Muscle layer of duodenum (tissue), 2 donors: ENCODE data around the gene ZFPL1.

Experiments used
- H3K27ac ChIP-seq: one replicate; pipeline ENCODE4 v1.7.0; 2013; ENCODE audit warnings: mild to moderate bottlenecking, low read length
- H3K27me3 ChIP-seq: one replicate; pipeline ENCODE4 v1.7.0; 2013; ENCODE audit warnings: low read depth, mild to moderate bottlenecking, control low read depth, low read length
- H3K36me3 ChIP-seq, 2 donors: one replicate each; pipeline ENCODE4 v1.7.0; 2013; ENCODE audit warnings: low read length in 2 of 2, control low read depth in 1 of 2, mild to moderate bottlenecking in 1 of 2; ENCODE audit not compliant: insufficient read depth in 2 of 2, control insufficient read depth in 1 of 2
- H3K4me1 ChIP-seq, 2 donors: one replicate each; pipeline ENCODE4 v1.7.0; 2013; ENCODE audit warnings: low read length in 2 of 2, mild to moderate bottlenecking in 2 of 2, control low read depth in 1 of 2, moderate library complexity in 1 of 2; ENCODE audit not compliant: insufficient read depth in 2 of 2, control insufficient read depth in 1 of 2
- H3K4me3 ChIP-seq, 2 donors: one replicate each; pipeline ENCODE4 v1.7.0; 2013; ENCODE audit warnings: low read length in 2 of 2, low read depth in 1 of 2, mild to moderate bottlenecking in 1 of 2
- H3K9me3 ChIP-seq, 2 donors: one replicate each; pipeline ENCODE4 v1.7.0; 2013; ENCODE audit warnings: low read length in 2 of 2, control low read depth in 1 of 2, mild to moderate bottlenecking in 1 of 2; ENCODE audit not compliant: control insufficient read depth in 1 of 2
- donor health status: healthy.

Gene ZFPL1

DNA sequence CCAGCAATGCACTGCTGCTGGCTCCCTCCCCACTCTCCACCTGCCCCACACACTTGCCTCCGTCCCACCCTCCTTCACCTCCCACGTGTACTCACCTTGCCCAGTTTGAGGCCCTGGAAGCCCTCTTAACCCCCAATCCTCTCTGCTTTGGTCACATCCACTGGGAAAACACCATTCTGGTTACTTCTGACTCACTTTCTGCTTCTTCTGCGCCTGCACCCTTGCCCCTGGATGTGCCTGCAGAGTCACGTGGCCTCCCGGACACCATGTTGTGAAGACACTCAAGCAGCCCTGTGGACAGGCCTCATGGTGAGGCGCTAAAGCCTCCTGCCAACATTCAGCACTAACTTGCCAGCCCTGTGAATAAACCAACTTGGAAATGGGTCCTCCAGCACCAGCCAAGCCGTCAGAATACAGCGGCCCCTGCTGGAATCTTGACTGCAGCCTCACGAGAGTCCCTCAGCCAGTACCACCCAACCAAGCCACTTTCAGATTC lies 23.1 kb upstream of the ZFPL1 start:
- no peaks in the 10 kb centered on the region for H3K9me3 ChIP-seq
- H3K27ac ChIP-seq, result no peak overlapping the region

DNA sequence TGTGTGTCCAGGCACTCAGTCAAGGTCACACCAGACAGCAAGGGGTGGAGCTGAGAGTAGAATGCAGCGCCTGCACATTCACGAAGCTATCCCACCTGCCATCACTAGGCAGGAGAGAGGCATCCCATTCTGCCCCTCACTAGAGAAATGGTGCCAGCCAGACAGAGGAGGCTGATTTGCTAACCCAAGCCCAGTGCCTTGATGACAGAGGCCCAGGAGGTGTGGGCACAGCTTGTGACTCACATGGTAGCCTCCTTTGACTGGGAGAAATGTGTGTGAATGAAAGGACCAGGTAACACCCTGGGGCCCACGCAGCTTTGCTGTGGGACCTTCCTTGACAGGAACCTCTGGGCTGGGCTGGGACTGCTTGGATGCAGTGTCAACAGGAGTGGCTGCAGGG lies 20.5 kb upstream of the ZFPL1 start:
- no peak overlapping the region for H3K27ac ChIP-seq
- no peaks in the 10 kb centered on the region for H3K27me3 ChIP-seq
- H3K4me3 ChIP-seq, result no peak overlapping the region
- no peaks in the 10 kb centered on the region for H3K36me3 ChIP-seq
- no peaks in the 10 kb centered on the region for H3K4me1 ChIP-seq
- no peaks in the 10 kb centered on the region for H3K9me3 ChIP-seq

More for the DNA sequence above, 23.1 kb upstream of the ZFPL1 start:
- H3K27me3 ChIP-seq, result no peaks in the 10 kb centered on the region
- H3K4me3 ChIP-seq, result no peak overlapping the region
- H3K36me3 ChIP-seq, result no peaks in the 10 kb centered on the region
- H3K4me1 ChIP-seq, result no peaks in the 10 kb centered on the region

DNA sequence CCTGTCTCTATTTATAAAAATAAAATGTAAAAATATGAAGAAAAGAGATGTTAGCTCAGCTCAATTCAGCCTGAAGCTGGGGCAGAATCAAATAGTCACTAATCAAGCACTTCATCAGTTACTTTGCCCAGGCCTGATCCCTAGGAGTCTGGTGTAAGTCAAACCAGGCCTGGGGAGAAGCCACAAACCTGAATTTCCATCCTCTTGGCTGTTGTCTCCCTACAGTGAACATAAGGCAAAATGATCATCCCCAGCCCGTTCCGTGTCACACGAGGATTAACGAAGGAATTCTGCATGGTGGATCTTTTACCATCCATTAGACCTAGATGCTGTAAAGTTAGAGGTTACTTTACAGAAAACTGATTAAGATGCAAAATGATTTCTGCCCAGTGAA lies 19.2 kb upstream of the ZFPL1 start:
- Histone ChIP-seq H3K4me1 (no peaks in the 10 kb centered on the region), H3K4me3 (no peak overlapping the region), H3K27ac (no peak overlapping the region), H3K27me3 (no peaks in the 10 kb centered on the region), H3K9me3 (no peaks in the 10 kb centered on the region), H3K36me3 (no peaks in the 10 kb centered on the region)

DNA sequence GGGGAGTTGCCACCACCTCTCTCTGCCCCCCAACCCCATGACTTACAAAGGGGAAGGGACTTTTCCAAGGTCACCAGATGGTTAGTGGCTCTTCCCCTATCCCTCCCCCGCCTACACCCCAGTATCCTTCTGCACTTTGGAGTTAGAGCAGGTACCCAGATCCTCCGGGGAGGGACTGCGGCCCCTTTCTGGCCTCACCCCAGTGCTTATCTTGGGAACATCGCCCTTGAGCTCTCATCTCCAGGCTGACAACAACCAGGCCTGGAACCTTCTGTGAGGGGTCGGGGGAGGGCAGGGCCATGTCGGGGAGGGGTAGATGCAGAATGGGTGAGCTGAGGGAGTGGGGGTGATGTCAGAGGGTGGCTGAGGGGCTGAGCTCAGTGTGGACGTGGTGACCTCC lies 18.2 kb upstream of the ZFPL1 start:
- no peaks in the 10 kb centered on the region for H3K4me1 ChIP-seq

DNA sequence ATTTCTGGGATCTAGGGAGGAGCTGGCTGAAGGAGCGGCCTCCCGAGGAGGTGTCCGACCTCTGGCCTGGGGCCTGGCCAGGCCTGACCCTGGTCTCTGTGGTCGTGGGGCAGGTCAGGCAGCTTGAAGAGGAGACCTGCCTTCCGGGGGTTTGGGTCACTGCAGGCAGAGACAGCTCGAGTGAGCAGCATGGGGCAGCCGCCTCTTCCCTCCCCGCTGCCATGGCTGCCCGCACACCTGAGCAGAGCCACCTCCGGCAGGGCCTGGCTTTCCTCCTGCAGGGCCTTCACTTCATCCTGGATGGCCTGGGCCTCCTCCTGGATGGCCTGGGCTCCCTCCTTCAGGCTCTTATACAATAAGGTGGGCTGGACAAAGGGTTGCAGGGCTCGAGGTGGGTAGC lies 17.7 kb upstream of the ZFPL1 start:
- Histone ChIP-seq H3K9me3 (no peaks in the 10 kb centered on the region), H3K36me3 (no peaks in the 10 kb centered on the region), H3K4me3 (no peak overlapping the region), H3K4me1 (no peaks in the 10 kb centered on the region), H3K27ac (no peak overlapping the region), H3K27me3 (no peaks in the 10 kb centered on the region)

More for the DNA sequence above, 18.2 kb upstream of the ZFPL1 start:
- H3K9me3 ChIP-seq, result no peaks in the 10 kb centered on the region
- H3K27ac ChIP-seq, result no peak overlapping the region
- H3K4me3 ChIP-seq, result no peak overlapping the region
- H3K36me3 ChIP-seq, result no peaks in the 10 kb centered on the region
- no peaks in the 10 kb centered on the region for H3K27me3 ChIP-seq

DNA sequence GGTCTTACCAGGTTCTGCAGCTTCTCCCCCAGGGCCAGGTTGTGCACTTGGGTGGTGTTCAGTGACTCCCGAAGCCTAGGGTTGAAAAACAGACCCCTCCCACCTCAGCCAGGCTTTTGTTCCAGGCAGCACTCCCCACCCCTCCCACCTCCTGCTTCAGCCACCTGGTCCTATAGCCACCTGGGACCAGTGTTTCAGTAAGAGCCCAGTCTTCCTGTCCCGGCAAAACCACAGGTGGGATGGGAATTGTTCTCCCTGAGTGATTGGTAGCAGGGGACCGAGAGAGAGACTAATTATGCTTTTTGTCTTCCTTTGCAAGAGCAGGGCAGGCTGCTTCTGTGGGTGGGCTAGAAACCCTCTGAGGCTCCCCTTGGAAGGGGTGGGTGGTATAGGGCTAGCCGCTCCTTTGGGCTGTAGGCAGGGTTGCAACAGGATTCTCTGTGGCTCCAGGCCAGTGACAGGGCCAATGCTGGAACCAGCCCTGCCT lies 17.2 kb upstream of the ZFPL1 start:
- Histone ChIP-seq H3K4me3 (no peak overlapping the region), H3K9me3 (no peaks in the 10 kb centered on the region), H3K27me3 (no peaks in the 10 kb centered on the region), H3K4me1 (no peaks in the 10 kb centered on the region), H3K36me3 (no peaks in the 10 kb centered on the region), H3K27ac (no peak overlapping the region)

DNA sequence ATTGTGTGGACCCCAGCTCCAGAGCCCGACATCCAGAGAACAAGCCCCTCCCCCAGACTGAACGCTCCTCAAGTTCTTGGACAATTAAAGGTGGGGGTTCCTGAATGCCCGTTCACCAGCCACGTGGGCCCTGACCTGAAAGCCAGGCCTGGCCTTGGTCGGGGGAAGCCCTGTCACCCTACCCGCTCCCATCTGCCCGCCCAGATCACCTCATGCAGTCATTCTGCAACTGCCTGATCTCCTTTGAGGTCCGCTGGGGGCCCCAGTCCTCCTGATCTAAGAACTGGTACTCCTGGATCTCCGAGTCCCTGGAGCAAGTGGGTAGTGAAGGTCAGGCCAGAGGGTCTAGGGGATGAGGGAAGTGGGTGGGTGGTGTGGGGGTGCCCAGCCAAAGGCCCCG lies 16.6 kb upstream of the ZFPL1 start:
- Histone ChIP-seq H3K4me3 (no peak overlapping the region), H3K27me3 (no peaks in the 10 kb centered on the region), H3K9me3 (no peaks in the 10 kb centered on the region), H3K4me1 (no peaks in the 10 kb centered on the region), H3K27ac (no peak overlapping the region), H3K36me3 (no peaks in the 10 kb centered on the region)

DNA sequence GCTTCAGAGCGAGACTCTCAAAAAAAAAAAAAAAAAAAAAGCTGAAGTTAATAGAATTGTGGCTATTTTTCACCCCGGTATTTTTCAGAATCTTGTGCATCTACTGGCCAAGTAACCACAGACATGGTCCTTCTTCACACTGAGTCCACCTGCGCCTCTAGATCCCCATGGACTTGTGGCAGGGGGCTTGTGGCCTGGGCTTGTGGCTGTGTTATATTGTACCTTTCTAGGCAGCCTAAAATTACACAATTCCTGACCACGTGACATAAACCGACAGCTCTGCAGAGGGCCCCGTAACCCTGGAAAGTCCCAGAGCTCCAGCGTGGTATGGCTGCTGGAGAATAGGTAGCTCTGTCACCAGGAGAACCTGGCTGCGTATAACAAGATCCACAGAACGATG lies 14.8 kb upstream of the ZFPL1 start:
- Histone ChIP-seq H3K4me1 (no peaks in the 10 kb centered on the region), H3K9me3 (no peaks in the 10 kb centered on the region), H3K4me3 (no peak overlapping the region), H3K27ac (no peak overlapping the region), H3K36me3 (no peaks in the 10 kb centered on the region), H3K27me3 (no peaks in the 10 kb centered on the region)

DNA sequence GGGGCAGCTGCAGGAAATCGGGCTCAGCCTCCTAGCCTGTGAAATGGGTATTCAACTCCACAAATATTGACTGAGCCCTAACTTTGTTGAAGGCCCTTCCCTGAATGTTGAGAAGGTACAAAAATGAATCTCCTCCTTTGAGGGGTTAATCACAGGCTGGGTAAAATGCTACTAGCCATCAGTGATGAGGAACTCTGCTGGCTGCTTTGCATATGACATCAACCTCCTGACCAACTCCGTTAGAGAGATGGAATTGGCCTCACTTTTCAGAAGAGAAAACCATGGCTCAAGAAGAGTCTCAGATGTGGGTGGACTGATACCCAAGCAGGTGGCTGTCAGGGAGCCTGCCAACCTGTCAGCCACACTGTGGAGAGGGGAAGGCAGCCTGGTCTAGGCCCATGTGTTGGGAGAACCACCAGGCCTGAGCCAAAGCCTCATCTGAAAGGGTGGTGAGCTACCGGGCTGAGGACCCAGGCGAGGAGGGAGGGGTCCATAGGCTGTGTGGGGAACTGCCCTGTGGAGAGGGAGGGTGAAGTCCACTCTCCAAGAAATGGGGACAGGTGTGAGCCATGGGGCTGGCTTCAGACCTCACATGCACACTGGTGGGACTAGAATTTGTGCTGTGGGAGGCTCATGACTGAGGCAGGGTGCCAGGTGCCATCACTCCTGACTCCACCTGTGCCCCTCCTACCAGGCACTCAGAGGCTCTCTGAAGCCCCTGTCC lies 12.0 kb upstream of the ZFPL1 start:
- H3K4me3 ChIP-seq, result no peak overlapping the region
- no peaks in the 10 kb centered on the region for H3K27me3 ChIP-seq
- no peak overlapping the region for H3K27ac ChIP-seq
- H3K36me3 ChIP-seq, result no peaks in the 10 kb centered on the region
- H3K9me3 ChIP-seq, result no peaks in the 10 kb centered on the region
- H3K4me1 ChIP-seq, result no peaks in the 10 kb centered on the region

DNA sequence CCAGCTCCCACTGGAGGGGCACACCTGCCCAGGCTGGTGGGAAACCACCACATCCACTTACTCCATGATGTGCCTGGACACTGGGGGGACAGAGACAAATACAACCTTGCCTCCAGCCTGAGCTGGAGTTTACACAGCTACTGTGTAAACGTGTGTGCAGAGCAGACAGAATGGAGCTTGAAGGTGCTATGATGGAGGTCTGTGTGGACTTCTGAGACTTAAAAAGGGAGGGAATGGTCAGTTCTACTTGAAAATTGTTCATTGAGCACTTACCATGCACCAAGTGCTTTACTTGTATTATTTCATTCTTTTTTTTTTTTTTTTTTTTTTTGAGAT lies 11.4 kb upstream of the ZFPL1 start:
- H3K9me3 ChIP-seq, result no peaks in the 10 kb centered on the region

DNA sequence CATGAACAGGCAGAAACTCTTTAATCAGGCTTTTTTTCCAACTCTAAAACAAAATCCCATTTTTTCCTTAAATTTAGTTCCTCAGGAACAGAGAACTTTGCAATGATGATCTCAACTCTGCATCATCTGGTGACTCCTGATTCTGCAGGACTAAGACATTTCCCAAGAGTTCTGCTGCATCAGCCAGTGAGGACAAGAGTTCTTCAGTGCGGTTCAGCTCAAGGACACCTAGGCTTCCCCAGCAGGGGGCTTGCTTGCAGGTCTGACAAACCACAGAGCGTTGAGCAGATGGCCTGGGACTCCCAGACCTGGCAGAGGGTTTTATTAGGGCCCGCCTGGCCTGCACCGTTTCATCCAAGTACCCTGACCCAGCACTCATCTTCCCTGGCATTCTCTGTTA lies 6.6 kb upstream of the ZFPL1 start:
- Histone ChIP-seq H3K9me3 (no peaks in the 10 kb centered on the region), H3K27me3 (no peaks in the 10 kb centered on the region), H3K36me3 (no peaks in the 10 kb centered on the region), H3K4me3 (no peak overlapping the region), H3K27ac (no peak overlapping the region), H3K4me1 (no peaks in the 10 kb centered on the region)

More for the DNA sequence above, 11.4 kb upstream of the ZFPL1 start:
- Histone ChIP-seq H3K36me3 (no peaks in the 10 kb centered on the region), H3K4me1 (no peaks in the 10 kb centered on the region), H3K27me3 (no peaks in the 10 kb centered on the region), H3K27ac (no peak overlapping the region), H3K4me3 (no peak overlapping the region)

DNA sequence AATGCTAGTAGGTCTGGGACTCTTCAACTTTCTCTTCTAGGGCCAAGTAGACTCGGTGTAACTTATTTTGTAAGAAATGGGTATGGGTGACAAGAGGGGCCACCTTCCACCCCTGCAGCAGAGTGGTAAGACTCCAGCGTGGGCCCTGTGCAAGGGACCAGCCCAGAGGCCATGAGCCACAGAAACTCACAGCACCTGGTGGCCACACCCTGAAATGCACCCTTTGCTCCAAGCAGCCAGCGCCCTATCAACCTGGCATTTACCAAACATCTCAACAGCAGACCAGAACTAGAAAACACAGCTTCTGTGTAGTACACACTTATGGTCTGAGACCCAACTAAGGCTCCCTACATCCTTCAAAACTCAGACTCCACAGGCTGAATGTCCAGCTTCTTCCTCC lies 5.9 kb upstream of the ZFPL1 start:
- H3K4me1 ChIP-seq, result no peaks in the 10 kb centered on the region
- H3K36me3 ChIP-seq, result no peaks in the 10 kb centered on the region
- H3K27ac ChIP-seq, result no peak overlapping the region
- no peak overlapping the region for H3K4me3 ChIP-seq
- no peaks in the 10 kb centered on the region for H3K9me3 ChIP-seq
- no peaks in the 10 kb centered on the region for H3K27me3 ChIP-seq
